Stomach (tissue), 4 donors: Measurements from ENCODE around the gene CNN1.

Source experiments
- CTCF ChIP-seq, 7 experiments: fragments of 450-650 bp in 4 of 7; fragments of 200-600 bp in 3 of 7; sonication (generic) in 3 of 7; IDR thresholded peaks; one replicate each; pipeline ENCODE4 v1.5.1; 2016 to 2019; ENCODE audit warnings: antibody characterized with exemption in 7 of 7, control low read depth in 2 of 7, mild to moderate bottlenecking in 1 of 7
- EP300 ChIP-seq: sonication (generic); formaldehyde crosslinking; IDR thresholded peaks from one replicate; pipeline ENCODE4 v1.6.1; 2017; ENCODE audit warnings: antibody characterized with exemption
- POLR2A ChIP-seq, 4 donors: fragments of 450-650 bp; IDR thresholded peaks; one replicate each; pipeline ENCODE4 v1.6.1; 2016; ENCODE audit warnings: antibody characterized with exemption in 4 of 4, control low read depth in 2 of 4, mild to moderate bottlenecking in 1 of 4, moderate library complexity in 1 of 4
- POLR2AphosphoS5 ChIP-seq, 3 donors: sonication (generic); formaldehyde crosslinking; IDR thresholded peaks; one replicate each; pipeline ENCODE4 v1.6.1; 2016; ENCODE audit warnings: antibody characterized with exemption in 3 of 3

DNA sequence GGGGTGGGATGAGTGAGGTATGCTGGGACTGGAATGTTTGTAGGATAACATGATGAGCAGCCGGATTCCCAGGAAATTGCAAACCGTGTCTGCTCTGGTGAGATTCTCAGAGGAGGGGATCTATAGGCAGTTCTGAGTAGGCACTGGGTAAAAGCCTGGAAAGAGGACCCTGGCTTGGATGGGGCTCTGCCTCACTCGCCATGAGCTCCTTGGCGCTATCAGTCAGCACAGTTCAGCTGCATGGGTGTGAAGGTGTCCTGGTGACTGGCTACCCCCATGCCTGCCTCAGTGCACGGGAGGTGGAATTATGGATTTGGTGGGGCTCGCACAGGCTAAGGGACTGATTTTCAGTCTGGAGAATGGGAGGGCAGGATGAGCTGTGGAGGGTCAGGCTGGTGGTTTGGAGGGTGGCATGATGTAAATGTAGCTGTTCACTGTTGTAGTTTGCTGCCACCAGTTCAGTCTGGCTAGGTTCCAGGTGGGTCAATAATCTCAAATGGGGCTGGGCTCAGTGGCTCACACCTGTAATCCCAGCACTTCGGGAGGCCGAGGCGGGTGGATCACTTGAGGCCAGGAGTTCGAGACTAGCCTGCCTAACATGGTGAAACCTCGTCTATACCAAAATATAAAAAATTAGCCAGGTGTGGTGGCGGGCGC, 49.5 kb downstream of the CNN1 start:
- no peak for TF ChIP-seq CTCF (IDR thresholded peaks at IDR 0.05)
- no peak for TF ChIP-seq POLR2A (IDR thresholded peaks at IDR 0.05)
- no peak for TF ChIP-seq POLR2AphosphoS5 (IDR thresholded peaks at IDR 0.05)
- TF ChIP-seq EP300, result no peak
